Bronchial epithelial cell (primary cell): ENCODE measurements around the gene FUT2. TPM values are rescaled to one million over a fixed set of nuclear protein-coding genes. Genes with fewer than 3 reads are reported as not detected.
A peak's percentile ranks its signal among the peaks of the same experiment; 100 is the strongest.

Experiments
- DNase-seq: peaks from one replicate; pipeline ENCODE4 v3.0.0-alpha.2; 2010; ENCODE audit warnings: low read depth
- FAIRE-seq: peaks from 2 replicates; lab custom pipeline; 2011; peaks lifted over from hg19 to GRCh38; lab: Jason Lieb, UNC
- H3K27me3 ChIP-seq: 2 replicates; pipeline ENCODE4 v1.5.1; 2011; ENCODE audit warnings: low read length; ENCODE audit not compliant: control insufficient read depth, insufficient read depth
- H3K36me3 ChIP-seq: 2 replicates; pipeline ENCODE4 v1.5.1; 2011; ENCODE audit warnings: low read length; ENCODE audit not compliant: control insufficient read depth, insufficient read depth
- H3K4me3 ChIP-seq: 2 replicates; pipeline ENCODE4 v1.5.1; 2011; ENCODE audit warnings: mild to moderate bottlenecking, low read depth, low read length, control low read depth
- CTCF ChIP-seq: IDR thresholded peaks from 2 replicates; pipeline ENCODE4 v1.5.1; 2011; ENCODE audit warnings: mild to moderate bottlenecking, moderate library complexity, low read length, control low read depth, inconsistent platforms; ENCODE audit not compliant: insufficient read depth, severe bottlenecking
- total RNA-seq: library from RNA; depleted of rRNA; stranded (reverse); fragments of >200 nt; gene quantifications from 2 replicates; pipeline ENCODE4 v1.2.1, GENCODE V29; 2014

FUT2 gene
- total RNA-seq, 1 donor from 2014 or later: 7.9 TPM

- Histone ChIP-seq H3K4me3 (no peak overlapping the region), H3K27me3 (no peaks in the 10 kb centered on the region), H3K36me3 (no peaks in the 10 kb centered on the region)
- no peak for DNase-seq
- no peak for FAIRE-seq
- TF ChIP-seq CTCF: no peak
These were observed 23.0 kb downstream of the FUT2 start for GRCh38 chr19:48718711-48719231.

GRCh38 chr19:48719263-48720171 lies 23.7 kb downstream of the FUT2 start, which contains the start of gene MAMSTR:
Gene MAMSTR (minus strand): TSS chr19:48719725. CDS start chr19:48719031, 694 bp downstream.
- FAIRE-seq: no peak
- Histone ChIP-seq H3K27me3 (no peaks in the 10 kb centered on the region), H3K36me3 (no peaks in the 10 kb centered on the region), H3K4me3 (no peak within 1 kb of the TSS)
- no peak for DNase-seq
- TF ChIP-seq CTCF: no peak

GRCh38 chr19:48720251-48720612 lies 24.5 kb downstream of the FUT2 start:
- no peaks in the 10 kb centered on the region for H3K27me3 ChIP-seq
- no peak overlapping the region for H3K4me3 ChIP-seq

GRCh38 chr19:48720613-48721296 lies 25.0 kb downstream of the FUT2 start:
- Histone ChIP-seq H3K4me3 (peak overlapping the region; percentile 50), H3K36me3 (no peaks in the 10 kb centered on the region), H3K27me3 (no peaks in the 10 kb centered on the region)
- no peak for TF ChIP-seq CTCF
- DNase-seq (peak; percentile 97), FAIRE-seq (peak; percentile 79)

More at GRCh38 chr19:48720251-48720612, 24.5 kb downstream of the FUT2 start:
- H3K36me3 ChIP-seq: no peaks in the 10 kb centered on the region
- FAIRE-seq: no peak
- no peak for TF ChIP-seq CTCF
- DNase-seq: no peak

GRCh38 chr19:48722196-48722708 lies 26.5 kb downstream of the FUT2 start:
- no peak for FAIRE-seq
- TF ChIP-seq CTCF: no peak
- Histone ChIP-seq H3K4me3 (no peak overlapping the region), H3K27me3 (no peaks in the 10 kb centered on the region), H3K36me3 (no peaks in the 10 kb centered on the region)
- DNase-seq: no peak
